ENCODE data around the gene RXFP4.

DNA sequence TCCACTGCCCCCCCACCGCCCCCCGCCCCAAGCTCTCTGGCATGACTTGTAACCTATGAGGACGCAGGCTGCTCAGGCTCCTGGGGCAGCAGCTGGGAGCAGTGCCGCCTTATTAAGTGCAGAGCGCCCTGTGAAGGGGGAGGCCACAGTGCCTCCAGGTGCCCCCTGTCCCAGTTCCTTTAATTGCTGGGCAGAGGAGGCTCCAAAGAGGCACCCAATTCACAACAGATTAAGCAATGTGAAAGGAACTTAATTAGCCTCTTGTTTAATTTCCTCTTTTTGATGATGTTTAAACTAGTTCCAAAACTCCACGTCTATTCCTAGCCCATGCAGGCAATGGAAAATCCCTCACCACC is 3.0 kb downstream of the RXFP4 start:
- TF ChIP-seq, protein P1, sequence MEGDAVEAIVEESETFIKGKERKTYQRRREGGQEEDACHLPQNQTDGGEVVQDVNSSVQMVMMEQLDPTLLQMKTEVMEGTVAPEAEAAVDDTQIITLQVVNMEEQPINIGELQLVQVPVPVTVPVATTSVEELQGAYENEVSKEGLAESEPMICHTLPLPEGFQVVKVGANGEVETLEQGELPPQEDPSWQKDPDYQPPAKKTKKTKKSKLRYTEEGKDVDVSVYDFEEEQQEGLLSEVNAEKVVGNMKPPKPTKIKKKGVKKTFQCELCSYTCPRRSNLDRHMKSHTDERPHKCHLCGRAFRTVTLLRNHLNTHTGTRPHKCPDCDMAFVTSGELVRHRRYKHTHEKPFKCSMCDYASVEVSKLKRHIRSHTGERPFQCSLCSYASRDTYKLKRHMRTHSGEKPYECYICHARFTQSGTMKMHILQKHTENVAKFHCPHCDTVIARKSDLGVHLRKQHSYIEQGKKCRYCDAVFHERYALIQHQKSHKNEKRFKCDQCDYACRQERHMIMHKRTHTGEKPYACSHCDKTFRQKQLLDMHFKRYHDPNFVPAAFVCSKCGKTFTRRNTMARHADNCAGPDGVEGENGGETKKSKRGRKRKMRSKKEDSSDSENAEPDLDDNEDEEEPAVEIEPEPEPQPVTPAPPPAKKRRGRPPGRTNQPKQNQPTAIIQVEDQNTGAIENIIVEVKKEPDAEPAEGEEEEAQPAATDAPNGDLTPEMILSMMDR (IDR thresholded peaks at IDR 0.05): no peak
- TF ChIP-seq EP300 (IDR thresholded peaks at IDR 0.05) (no peak), POLR2A (IDR thresholded peaks at IDR 0.05) (no peak)
